Activated T-cell treated with anti-CD3 and anti-CD28 coated beads, Interleukin-2, amount 50 U/mL, for 1 hour (primary cell): ENCODE measurements around the gene CCDC122.
"Not testable (repeated sequence)": the region's sequence is repeated elsewhere in the genome, so short reads cannot be mapped to it uniquely, and the experiment has no call there.

Source experiments
- DNase-seq: peaks from one replicate; pipeline ENCODE4 v3.0.0-alpha.2; 2020

CCDC122 gene

GRCh38 chr13:43876366-43876765 lies 3.2 kb downstream of the CCDC122 start:
- no peak for DNase-seq

DNA sequence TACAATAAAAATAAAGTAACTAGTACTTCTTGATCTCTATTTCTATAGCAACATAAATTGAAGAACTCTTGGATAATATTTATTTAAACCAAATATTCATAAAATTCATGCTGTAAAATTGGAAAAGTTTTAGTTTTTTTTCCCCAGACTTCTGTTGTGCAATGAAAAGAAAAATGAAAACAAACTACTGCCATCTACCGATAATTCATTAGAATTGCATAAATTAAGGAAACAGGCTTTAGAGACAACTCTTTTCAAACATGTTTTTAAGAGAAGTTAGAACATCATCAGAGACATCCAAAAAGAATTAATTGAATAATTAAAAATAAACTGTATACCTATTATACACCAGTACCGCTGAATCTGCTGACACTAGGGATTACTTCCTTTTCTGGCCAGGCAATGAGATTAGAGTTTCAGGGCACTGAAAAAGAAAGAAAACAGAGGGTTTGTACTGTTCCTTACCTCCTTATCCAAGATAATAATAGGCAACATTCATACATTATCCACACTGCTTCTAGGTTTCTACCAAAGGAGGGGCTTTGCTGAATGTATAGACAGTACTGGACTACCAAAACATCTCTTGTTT lies 4.9 kb downstream of the CCDC122 start:
- no peak for DNase-seq

DNA sequence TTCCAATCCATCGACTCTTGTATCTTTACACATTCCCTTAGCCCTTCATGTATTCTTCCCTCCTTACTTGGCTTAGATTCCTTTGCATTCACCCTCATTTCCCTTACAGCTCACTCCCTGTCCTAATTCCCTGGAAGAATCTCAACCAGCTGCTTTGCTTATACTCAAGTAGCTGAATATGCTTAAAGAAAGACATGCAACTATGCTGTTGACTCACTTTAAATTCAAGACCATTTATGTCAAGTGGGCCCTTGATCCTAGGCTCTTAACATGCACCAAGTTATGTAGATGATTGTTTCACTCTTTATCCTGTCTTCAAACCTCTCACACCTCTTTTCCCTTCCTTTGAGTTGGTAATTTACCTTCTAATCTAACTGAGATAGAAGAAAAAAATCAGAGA lies 7.4 kb downstream of the CCDC122 start:
- no peak for DNase-seq

- no peak for DNase-seq
Observed at GRCh38 chr13:43865892-43866291, 13.6 kb downstream of the CCDC122 start.

GRCh38 chr13:43864921-43865320 lies 14.6 kb downstream of the CCDC122 start:
- DNase-seq: no peak

DNA sequence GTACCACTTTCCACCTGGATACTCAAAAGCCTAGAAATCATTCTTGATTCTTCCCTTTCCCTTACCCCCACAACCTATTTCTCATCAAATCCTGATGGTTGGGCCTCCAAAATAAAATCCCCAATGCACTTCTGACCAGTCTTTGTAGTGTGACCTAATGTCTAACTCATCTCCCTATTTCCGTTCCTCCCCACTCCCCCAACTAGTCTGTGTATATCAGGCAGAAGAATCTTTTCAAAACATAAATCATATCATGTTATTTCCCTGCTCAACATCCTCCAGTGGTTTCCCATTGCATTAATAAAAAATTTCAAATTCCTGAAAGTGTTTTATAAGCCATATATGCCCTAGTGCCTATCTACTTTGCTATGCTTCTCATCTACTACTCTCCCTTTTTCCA lies 17.7 kb downstream of the CCDC122 start:
- no peak for DNase-seq

DNA sequence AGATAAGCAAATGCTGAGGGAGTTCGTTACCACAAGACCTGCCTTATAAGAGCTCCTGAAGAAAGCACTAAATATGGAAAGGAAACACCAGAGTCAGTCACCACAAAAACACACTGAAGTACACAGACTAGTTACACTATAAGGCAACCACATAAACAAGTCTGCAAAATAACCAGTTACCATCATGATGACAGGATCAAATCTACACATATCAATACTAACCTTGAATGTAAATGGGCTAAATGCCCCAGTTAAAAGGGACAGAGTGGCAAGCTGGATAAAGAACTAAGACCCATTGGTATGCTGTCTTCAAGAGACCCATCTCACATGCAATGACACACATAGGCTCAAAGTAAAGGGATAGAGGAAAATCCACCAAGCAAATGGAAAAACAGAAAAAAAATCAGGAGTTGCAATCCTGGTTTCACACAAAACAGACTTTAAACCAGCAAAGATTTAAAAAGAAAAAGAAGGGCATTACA lies 26.6 kb downstream of the CCDC122 start:
- no peak for DNase-seq

- no peak for DNase-seq
Observed at GRCh38 chr13:43850873-43851272, 28.7 kb downstream of the CCDC122 start.

GRCh38 chr13:43848001-43848649 lies 31.4 kb downstream of the CCDC122 start:
- no peak for DNase-seq

DNA sequence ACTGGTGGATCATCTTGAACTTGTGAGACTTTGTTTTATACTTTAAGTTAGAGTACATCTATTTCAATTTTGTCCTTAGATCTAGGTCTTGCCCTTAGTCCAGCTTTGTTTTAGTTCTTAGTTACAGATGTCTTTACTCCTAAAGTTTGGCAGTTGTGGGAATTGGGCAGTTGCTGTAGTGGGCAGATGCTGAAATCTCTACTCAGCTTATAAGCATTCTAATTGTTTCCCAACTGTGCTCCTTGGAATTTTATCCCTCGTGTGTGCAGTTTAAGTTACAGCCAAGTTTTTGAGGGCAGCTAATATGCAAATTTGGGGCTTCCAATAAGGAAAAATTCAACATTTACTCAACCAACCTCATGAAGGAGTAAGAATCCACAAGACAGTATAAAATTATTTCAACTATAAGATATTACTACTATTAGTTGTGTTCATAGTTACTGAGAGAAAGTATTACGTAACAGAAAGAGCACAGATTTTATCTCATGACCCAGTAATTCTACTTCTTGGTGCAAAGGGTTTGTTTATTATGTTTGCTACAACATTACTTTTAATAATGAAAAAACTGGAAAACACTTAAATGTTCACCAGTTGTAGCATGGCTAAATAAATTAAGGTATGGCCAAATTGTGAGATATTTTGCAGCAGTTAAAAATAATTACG lies 32.9 kb downstream of the CCDC122 start:
- DNase-seq: no peak

DNA sequence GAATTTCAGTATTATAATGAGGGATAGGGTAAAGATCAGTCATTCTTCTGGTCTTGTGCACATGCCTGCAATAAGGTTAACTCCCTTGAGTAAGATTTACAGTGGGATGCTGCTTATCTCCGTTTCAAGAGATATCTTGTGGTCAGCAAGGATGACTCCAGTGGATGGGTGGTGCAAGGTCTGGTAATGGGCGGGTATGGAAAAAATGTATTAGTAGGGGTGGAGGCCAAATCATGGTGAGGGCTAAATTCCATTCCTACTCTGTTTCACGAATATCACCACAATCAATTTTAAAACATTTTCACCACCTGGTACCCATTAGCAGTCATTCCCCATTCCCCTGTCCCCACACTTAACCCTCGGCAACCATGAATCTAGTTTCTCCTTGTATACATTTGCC lies 40.6 kb downstream of the CCDC122 start:
- no peak for DNase-seq

GRCh38 chr13:43835701-43836100 lies 43.8 kb downstream of the CCDC122 start:
- no peak for DNase-seq

GRCh38 chr13:43831088-43831487 lies 48.5 kb downstream of the CCDC122 start:
- DNase-seq: no peak

DNA sequence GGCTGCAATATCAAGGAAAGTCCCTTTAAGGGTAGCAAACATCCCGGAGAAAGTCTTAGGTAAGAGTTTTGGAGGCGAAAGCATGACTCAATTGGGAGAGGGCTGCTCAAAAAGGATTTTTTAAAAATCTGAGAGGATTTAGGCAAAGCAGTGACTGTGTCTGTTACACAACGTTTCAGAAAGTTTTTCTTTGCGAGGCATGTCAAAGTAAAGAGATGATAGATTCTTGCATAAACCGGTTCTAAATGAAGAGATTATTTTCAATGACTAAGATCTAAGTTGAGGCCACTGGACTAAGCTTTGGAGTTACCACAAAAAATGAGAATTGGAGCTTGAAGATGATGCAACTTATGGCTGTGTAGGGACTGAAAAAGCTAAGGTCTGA lies 49.1 kb downstream of the CCDC122 start:
- DNase-seq: no peak

GRCh38 chr13:43824656-43825055 lies 54.9 kb downstream of the CCDC122 start:
- not testable (repeated sequence) for DNase-seq

DNA sequence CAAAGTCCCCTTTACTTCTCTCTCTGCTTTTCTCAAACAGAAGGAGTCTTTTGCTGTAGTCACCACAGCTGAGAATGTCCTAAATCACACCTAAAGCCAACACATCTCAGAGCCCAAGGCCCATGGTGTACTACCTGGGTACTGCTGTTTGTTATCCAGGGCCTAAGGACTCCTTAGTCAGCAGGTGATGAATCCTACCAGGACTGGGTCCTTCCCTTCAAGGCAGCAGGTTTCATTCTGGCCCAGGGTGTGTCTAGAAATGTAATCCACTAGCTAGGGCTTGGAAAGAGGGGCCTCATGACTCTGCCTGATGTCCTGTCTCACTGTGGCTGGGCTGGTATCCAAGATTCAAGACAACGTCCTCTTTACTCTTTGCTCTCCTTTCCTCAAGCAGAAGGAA lies 56.6 kb downstream of the CCDC122 start:
- no peak for DNase-seq

GRCh38 chr13:43816401-43816889 lies 63.1 kb downstream of the CCDC122 start:
- DNase-seq: no peak

- no peak for DNase-seq
Observed at GRCh38 chr13:43815204-43815603, 64.3 kb downstream of the CCDC122 start.

GRCh38 chr13:43808676-43809075 lies 70.9 kb downstream of the CCDC122 start:
- DNase-seq: no peak

DNA sequence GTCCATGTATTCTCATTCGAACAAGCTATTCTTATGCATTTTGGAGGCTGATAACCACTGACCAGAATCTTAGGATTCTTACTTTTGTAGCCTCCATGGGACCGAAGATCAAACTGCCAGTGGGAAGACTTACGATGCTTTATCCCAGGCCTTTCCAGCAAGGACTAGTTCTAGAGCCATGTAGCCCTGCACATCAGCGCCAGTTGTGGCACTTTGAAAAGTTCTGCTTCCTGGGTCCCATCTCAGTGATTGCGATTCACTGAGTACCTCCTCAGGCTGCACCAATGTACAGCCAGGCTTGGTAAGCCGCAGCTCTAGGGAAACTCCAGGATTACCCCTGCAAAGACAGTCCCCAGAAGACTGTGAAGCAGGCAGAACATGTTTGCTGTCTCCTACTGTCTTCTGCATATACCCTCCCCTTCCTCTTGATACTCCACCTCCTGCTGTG lies 73.8 kb downstream of the CCDC122 start:
- DNase-seq: no peak

DNA sequence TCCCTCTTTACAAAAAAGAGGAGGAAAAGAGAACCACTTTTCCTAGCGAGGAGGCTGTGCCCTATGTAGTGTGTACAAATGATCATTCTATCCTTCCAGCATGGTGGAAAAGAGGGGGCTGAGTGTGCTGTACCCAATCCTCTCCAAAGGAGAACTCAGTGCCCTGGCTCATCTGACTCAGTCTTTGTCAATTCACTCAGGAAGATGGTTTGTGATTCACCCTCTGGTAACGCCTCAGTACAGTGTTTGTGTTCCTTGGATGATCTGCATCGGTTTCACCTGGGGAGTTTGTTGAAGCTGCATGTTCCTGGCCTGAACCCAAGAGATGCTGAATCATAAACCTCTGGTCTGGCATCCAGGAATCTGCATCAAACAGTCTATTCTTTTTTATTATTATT lies 74.5 kb downstream of the CCDC122 start:
- no peak for DNase-seq

GRCh38 chr13:43804461-43805070 lies 75.0 kb downstream of the CCDC122 start:
- DNase-seq: no peak

- DNase-seq: no peak
Observed at GRCh38 chr13:43802511-43802910, 77.0 kb downstream of the CCDC122 start.

DNA sequence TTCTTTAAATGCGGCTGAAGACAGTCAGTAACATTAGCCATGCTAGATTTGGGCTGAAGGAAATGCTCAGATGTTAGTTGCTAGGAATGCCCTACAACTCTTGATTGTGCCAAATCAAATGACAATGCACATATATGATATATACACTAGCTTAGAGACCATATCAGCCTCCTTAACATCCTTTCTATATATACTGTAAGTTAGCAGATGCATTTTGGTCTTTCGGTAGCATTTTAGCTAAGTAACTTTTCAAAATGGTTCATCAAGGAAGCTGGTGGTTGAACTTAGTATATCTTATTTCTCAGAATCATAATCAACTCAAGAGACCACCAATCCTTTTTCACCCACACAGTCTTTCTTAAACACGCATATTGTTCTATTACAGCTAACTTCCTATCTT lies 78.7 kb downstream of the CCDC122 start:
- no peak for DNase-seq
